ENCODE data around the gene COL4A2.

Gene COL4A2

GRCh38 chr13:110327051-110327721 is 20.1 kb downstream of the COL4A2 start:
- ChIA-PET POLR2A (ENCODE audit: low non-redundant PET) (no interaction called here), CTCF (interaction anchor here (0.6 kb wide), 1 partner anchor 41 kb away, joined by 3 read pairs; no protein-coding TSS in a partner anchor)
- no peak for DNase-seq (ENCODE audit: low spot score)
- H3K27ac ChIP-seq = peak overlapping the region; percentile 6; the same call in 1 of the 2 replicates
- TF ChIP-seq, protein P1, sequence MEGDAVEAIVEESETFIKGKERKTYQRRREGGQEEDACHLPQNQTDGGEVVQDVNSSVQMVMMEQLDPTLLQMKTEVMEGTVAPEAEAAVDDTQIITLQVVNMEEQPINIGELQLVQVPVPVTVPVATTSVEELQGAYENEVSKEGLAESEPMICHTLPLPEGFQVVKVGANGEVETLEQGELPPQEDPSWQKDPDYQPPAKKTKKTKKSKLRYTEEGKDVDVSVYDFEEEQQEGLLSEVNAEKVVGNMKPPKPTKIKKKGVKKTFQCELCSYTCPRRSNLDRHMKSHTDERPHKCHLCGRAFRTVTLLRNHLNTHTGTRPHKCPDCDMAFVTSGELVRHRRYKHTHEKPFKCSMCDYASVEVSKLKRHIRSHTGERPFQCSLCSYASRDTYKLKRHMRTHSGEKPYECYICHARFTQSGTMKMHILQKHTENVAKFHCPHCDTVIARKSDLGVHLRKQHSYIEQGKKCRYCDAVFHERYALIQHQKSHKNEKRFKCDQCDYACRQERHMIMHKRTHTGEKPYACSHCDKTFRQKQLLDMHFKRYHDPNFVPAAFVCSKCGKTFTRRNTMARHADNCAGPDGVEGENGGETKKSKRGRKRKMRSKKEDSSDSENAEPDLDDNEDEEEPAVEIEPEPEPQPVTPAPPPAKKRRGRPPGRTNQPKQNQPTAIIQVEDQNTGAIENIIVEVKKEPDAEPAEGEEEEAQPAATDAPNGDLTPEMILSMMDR (conservative IDR thresholded peaks at IDR 0.05; ENCODE audit: low read depth) = no peak

DNA sequence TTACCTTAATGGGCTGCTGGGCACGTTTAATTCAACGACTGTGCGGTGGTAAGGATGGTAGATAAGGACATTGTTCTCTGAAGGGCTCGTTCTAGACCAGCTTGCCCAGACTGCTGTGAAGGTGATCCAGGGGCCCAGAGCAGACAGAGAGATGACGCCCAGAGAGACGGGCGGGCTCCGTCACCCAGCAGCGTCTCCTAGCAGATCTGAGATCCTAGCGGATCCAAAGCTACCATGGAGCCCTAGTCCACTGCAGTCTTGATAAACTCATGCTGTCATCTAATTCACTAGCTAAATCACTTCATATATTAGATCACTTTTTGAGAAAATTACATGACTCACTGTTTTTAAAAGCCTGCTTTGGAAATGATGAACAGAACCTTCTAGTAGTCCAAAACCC is 21.5 kb downstream of the COL4A2 start:
- no peak for DNase-seq (ENCODE audit: low spot score)
- CTCF ChIA-PET = no interaction called here
- POLR2A ChIA-PET (ENCODE audit: low non-redundant PET) = no interaction called here
- no peak overlapping the region for H3K27ac ChIP-seq
- TF ChIP-seq, protein P1 (conservative IDR thresholded peaks at IDR 0.05; ENCODE audit: low read depth) = no peak

DNA sequence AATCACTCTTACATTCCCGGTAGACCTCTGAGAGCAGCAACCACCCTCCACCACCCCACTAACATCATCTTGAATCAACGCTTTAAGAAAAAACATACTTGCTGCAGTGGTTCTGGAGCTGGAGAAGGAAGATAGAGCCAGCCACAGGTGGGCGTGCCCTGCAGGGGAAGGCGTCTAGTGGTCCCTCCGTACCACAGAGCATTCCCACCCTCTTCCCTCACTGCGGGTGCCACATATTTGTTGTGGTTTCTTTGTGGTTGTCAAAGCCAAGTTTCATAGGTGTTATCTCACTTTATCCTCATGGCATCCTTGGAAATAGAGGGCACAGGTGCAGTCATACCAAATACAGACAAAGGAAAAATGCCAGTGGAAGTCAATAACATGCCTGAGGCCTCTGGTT is 22.2 kb downstream of the COL4A2 start:
- H3K27ac ChIP-seq = no peak overlapping the region
- CTCF ChIA-PET = no interaction called here
- DNase-seq (ENCODE audit: low spot score) = no peak
- TF ChIP-seq, protein P1 (conservative IDR thresholded peaks at IDR 0.05; ENCODE audit: low read depth) = no peak
- POLR2A ChIA-PET (ENCODE audit: low non-redundant PET) = no interaction called here

DNA sequence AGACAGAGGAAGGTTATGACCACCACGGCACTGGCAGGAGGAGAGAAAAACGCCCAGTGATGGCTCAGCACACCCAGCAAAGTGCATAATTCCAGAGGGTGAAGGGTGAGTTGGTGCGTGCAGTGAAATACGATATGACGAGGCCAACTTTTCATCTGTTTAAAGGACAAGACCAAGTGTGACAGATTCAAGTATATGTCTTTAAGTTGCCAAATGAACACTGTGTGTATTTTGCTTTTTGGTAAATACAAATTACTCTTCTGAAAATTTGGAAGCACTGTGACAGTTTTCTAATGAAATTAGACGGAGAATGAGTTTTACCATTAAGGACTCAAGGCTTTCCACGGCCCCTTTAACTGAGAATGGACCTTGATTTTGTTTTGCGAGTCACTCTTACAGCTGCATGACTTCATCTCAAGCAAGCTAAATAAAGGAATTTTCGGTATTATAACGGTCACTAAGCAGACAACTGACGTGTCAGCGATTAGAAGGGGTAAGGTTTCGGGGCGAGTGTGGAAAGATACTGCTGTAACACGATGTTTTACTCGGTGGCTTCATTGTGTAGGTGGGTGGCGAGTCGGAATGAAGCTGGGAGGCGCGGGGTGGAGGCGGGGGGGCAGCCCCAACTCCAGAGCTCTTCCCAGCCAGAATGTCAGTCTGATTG is 22.8 kb downstream of the COL4A2 start:
- ChIA-PET CTCF (interaction anchor here (0.6 to 0.7 kb wide), 2 partner anchors 12 to 82 kb away, joined by 3 read pairs; no protein-coding TSS in a partner anchor), POLR2A (ENCODE audit: low non-redundant PET) (no interaction called here)
- DNase-seq (ENCODE audit: low spot score) = no peak
- no peak overlapping the region for H3K27ac ChIP-seq
- TF ChIP-seq, protein P1 (conservative IDR thresholded peaks at IDR 0.05; ENCODE audit: low read depth) = no peak

GRCh38 chr13:110330491-110331011 is 23.5 kb downstream of the COL4A2 start:
- TF ChIP-seq, protein P1 (conservative IDR thresholded peaks at IDR 0.05; ENCODE audit: low read depth) = no peak
- no peak for DNase-seq (ENCODE audit: low spot score)
- POLR2A ChIA-PET (ENCODE audit: low non-redundant PET) = no interaction called here
- H3K27ac ChIP-seq = no peak overlapping the region
- CTCF ChIA-PET = interaction anchor here (0.6 to 0.7 kb wide), 2 partner anchors 13 to 81 kb away, joined by 3 read pairs; no protein-coding TSS in a partner anchor

DNA sequence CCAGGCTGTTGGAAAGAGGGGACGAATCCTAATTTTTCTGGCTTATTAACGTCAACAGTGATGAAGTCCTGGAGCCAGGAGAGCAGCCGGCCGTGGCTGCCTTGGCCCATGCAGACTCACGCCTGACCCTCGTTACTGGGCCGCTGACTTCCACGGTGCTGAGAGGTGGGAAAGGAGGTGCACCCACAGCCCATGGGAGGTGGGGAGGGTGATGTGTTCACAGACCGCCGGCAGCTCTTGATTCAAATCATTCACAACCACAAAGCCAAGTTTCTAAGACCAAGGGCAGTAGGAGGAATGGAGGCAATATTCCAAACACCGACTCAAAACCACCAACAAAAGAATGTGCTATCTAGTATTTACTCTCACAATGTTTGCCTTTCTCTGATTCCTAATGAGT is 24.3 kb downstream of the COL4A2 start:
- POLR2A ChIA-PET (ENCODE audit: low non-redundant PET) = no interaction called here
- H3K27ac ChIP-seq = no peak overlapping the region
- no peak for DNase-seq (ENCODE audit: low spot score)
- TF ChIP-seq, protein P1 (conservative IDR thresholded peaks at IDR 0.05; ENCODE audit: low read depth) = no peak
- CTCF ChIA-PET = no interaction called here

Data from RWPE1 (cell line).